Liver (tissue), 9 donors: ENCODE data around the gene CXCL6. TPM values are rescaled to one million over a fixed set of nuclear protein-coding genes. Genes with fewer than 3 reads are reported as not detected.

Experiments
- DNase-seq: peaks from one replicate; pipeline ENCODE4 v3.0.0-alpha.2; 2017; ENCODE audit warnings: low spot score
- H3K27ac ChIP-seq, 2 donors: one replicate each; pipeline ENCODE4 v1.7.0; 2013; ENCODE audit warnings: inconsistent platforms in 2 of 2, low read length in 2 of 2, control low read depth in 1 of 2, low read depth in 1 of 2, mild to moderate bottlenecking in 1 of 2
- H3K27me3 ChIP-seq, 4 donors: one replicate each; pipeline versions ENCODE4 v1.6.1 to v1.7.0; 2013; ENCODE audit warnings: low read length in 3 of 4, inconsistent platforms in 1 of 4, mild to moderate bottlenecking in 1 of 4, moderate library complexity in 1 of 4; ENCODE audit not compliant: control insufficient read depth in 4 of 4, insufficient read depth in 4 of 4
- H3K36me3 ChIP-seq, 4 donors: one replicate each; pipeline versions ENCODE4 v1.6.1 to v1.7.0; 2013; ENCODE audit warnings: low read length in 3 of 4, mild to moderate bottlenecking in 3 of 4, low read depth in 1 of 4, moderate library complexity in 1 of 4; ENCODE audit not compliant: control insufficient read depth in 4 of 4, insufficient read depth in 3 of 4
- H3K4me1 ChIP-seq, 4 donors: one replicate each; pipeline versions ENCODE4 v1.6.1 to v1.7.0; 2013; ENCODE audit warnings: low read length in 3 of 4, mild to moderate bottlenecking in 3 of 4, moderate library complexity in 1 of 4; ENCODE audit not compliant: control insufficient read depth in 4 of 4, insufficient read depth in 4 of 4
- H3K4me3 ChIP-seq, 3 donors: one replicate each; pipeline versions ENCODE4 v1.6.1 to v1.7.0; 2013; ENCODE audit warnings: low read length in 3 of 3, control low read depth in 1 of 3, low read depth in 1 of 3, mild to moderate bottlenecking in 1 of 3
- H3K9ac ChIP-seq, 2 donors: one replicate each; pipeline ENCODE4 v1.7.0; 2013; ENCODE audit warnings: low read length in 2 of 2, mild to moderate bottlenecking in 2 of 2, moderate library complexity in 2 of 2, control low read depth in 1 of 2, low read depth in 1 of 2
- H3K9me3 ChIP-seq, 4 donors: one replicate each; pipeline versions ENCODE4 v1.6.1 to v1.7.0; 2013; ENCODE audit warnings: low read length in 3 of 4; ENCODE audit not compliant: control insufficient read depth in 4 of 4
- CTCF ChIP-seq: fragments of 150-350 bp; IDR thresholded peaks from 2 replicates; pipeline ENCODE4 v1.5.1; 2017; ENCODE audit warnings: improper control_type of control experiment, low read depth, low read length; ENCODE audit not compliant: missing input control
- EGR1 ChIP-seq, 2 donors: IDR thresholded peaks; 2 replicates each; pipeline ENCODE4 v1.6.1; 2016 to 2018; ENCODE audit warnings: antibody characterized with exemption in 2 of 2, low read depth in 2 of 2
- FOXA1 ChIP-seq: IDR thresholded peaks from 2 replicates; pipeline ENCODE4 v1.6.1; 2016; ENCODE audit warnings: antibody characterized with exemption
- FOXA2 ChIP-seq: IDR thresholded peaks from 2 replicates; pipeline ENCODE4 v1.6.1; 2016; ENCODE audit warnings: antibody characterized with exemption
- GABPA ChIP-seq, 2 donors: IDR thresholded peaks in 1 of 2; conservative IDR thresholded peaks in 1 of 2; 2 replicates each; pipeline ENCODE4 v1.6.1; 2016; ENCODE audit warnings: antibody characterized with exemption in 2 of 2, mild to moderate bottlenecking in 1 of 2, moderate library complexity in 1 of 2
- HNF4A ChIP-seq, 2 donors: conservative IDR thresholded peaks; 2 replicates each; pipeline ENCODE4 v1.6.1; 2016; ENCODE audit warnings: antibody characterized with exemption in 2 of 2, mild to moderate bottlenecking in 2 of 2
- HNF4G ChIP-seq: IDR thresholded peaks from 2 replicates; pipeline ENCODE4 v1.6.1; 2016; ENCODE audit warnings: antibody characterized with exemption
- JUND ChIP-seq, 2 donors: IDR thresholded peaks; 2 replicates each; pipeline ENCODE4 v1.6.1; 2016; ENCODE audit warnings: antibody characterized with exemption in 2 of 2
- NR2F2 ChIP-seq: IDR thresholded peaks from 2 replicates; pipeline ENCODE4 v1.6.1; 2016; ENCODE audit warnings: antibody characterized with exemption
- RAD21 ChIP-seq, 2 donors: IDR thresholded peaks; 2 replicates each; pipeline ENCODE4 v1.6.1; 2016; ENCODE audit warnings: antibody characterized with exemption in 2 of 2, mild to moderate bottlenecking in 2 of 2
- REST ChIP-seq: IDR thresholded peaks from 2 replicates; pipeline ENCODE4 v1.6.1; 2016; ENCODE audit warnings: antibody characterized with exemption, mild to moderate bottlenecking
- SP1 ChIP-seq: IDR thresholded peaks from 2 replicates; pipeline ENCODE4 v1.6.1; 2018; ENCODE audit warnings: antibody characterized with exemption, mild to moderate bottlenecking
- TAF1 ChIP-seq: conservative IDR thresholded peaks from 2 replicates; pipeline ENCODE4 v1.6.1; 2016; ENCODE audit warnings: antibody characterized with exemption, mild to moderate bottlenecking
- ZBTB33 ChIP-seq: IDR thresholded peaks from 2 replicates; pipeline ENCODE4 v1.6.1; 2016; ENCODE audit warnings: antibody characterized with exemption
- WGBS: extraction: QIAGEN DNeasy Blood & Tissue Kit; methylation state at CpG from one replicate; pipeline ENCODE4 v1.1.7; 2013; 5-methylcytosine and 5-hydroxymethylcytosine counted together
- polyA plus RNA-seq, 2 donors: library from polyadenylated mRNA; stranded (reverse) in 1 of 2; unstranded in 1 of 2; fragments of 200-250 nt in 1 of 2; fragments of >200 nt in 1 of 2; fragmentation: Nextera tagmentation in 1 of 2; extraction: Ambion mirVana in 1 of 2; gene quantifications; one replicate each; pipeline versions ENCODE4 v1.2.1 to v1.2.3, GENCODE V29; 2013 to 2015
- total RNA-seq, 2 donors: library from RNA; depleted of rRNA; stranded (reverse); fragments of >200 nt; gene quantifications; one replicate each; pipeline ENCODE4 v1.2.3, GENCODE V29; 2014
- TF ChIP-seq, protein P1 (sequence below): IDR thresholded peaks from 2 replicates; pipeline ENCODE4 v1.6.1; 2016; ENCODE audit warnings: antibody characterized with exemption
- TF ChIP-seq, protein P2 (sequence below): IDR thresholded peaks from 2 replicates; pipeline ENCODE4 v1.6.1; 2016; ENCODE audit warnings: antibody characterized with exemption
- donor health status: healthy.
- donor health status: healthy.
- donor health status: healthy.
- donor health status: healthy.
- donor health status: healthy.

The CXCL6 gene
- total and polyA plus RNA-seq, 4 donors, result 0.19 to 5.5 (median 3.2) TPM

- 75% methylated on average over 3 of the region's 3 CpGs for WGBS
- TF ChIP-seq GABPA (IDR thresholded peaks at IDR 0.05 in 1 of 2, conservative IDR thresholded peaks at IDR 0.05 in 1 of 2) (no peak), REST (no peak), HNF4G (no peak), SP1 (no peak), NR2F2 (no peak), RAD21 (IDR thresholded peaks at IDR 0.05) (no peak)
- TF ChIP-seq, protein P1, sequence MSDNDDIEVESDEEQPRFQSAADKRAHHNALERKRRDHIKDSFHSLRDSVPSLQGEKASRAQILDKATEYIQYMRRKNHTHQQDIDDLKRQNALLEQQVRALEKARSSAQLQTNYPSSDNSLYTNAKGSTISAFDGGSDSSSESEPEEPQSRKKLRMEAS, result no peak
- TF ChIP-seq, protein P2, sequence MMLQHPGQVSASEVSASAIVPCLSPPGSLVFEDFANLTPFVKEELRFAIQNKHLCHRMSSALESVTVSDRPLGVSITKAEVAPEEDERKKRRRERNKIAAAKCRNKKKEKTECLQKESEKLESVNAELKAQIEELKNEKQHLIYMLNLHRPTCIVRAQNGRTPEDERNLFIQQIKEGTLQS, result no peak
- DNase-seq, result no peak
- no peaks in the 10 kb centered on the region for H3K4me1 ChIP-seq
- no peak overlapping the region for H3K9ac ChIP-seq
- H3K27me3 ChIP-seq, result no peaks in the 10 kb centered on the region
- no peak overlapping the region for H3K4me3 ChIP-seq
- no peak overlapping the region for H3K27ac ChIP-seq
- no peaks in the 10 kb centered on the region for H3K9me3 ChIP-seq
- H3K36me3 ChIP-seq, result no peaks in the 10 kb centered on the region
Observed at GRCh38 chr4:73810191-73810590, 26.3 kb upstream of the CXCL6 start.

GRCh38 chr4:73811841-73812240 lies 24.6 kb upstream of the CXCL6 start:
- no peak for TF ChIP-seq FOXA1
- TF ChIP-seq HNF4A (conservative IDR thresholded peaks at IDR 0.05), result no peak
- no peak for TF ChIP-seq SP1
- TF ChIP-seq ZBTB33, result no peak
- TF ChIP-seq JUND (IDR thresholded peaks at IDR 0.05), result no peak
- TF ChIP-seq CTCF, result no peak
- TF ChIP-seq FOXA2, result no peak
- TF ChIP-seq HNF4G, result no peak
- no peak for TF ChIP-seq EGR1 (IDR thresholded peaks at IDR 0.05; ENCODE audit: low read depth in 2 of 2)
- TF ChIP-seq, protein P2, result no peak
- no peak for TF ChIP-seq NR2F2
- TF ChIP-seq REST, result no peak
- TF ChIP-seq, protein P1, result no peak
- no peak for TF ChIP-seq TAF1
- no peak overlapping the region for H3K27ac ChIP-seq
- no peaks in the 10 kb centered on the region for H3K27me3 ChIP-seq
- H3K9ac ChIP-seq, result no peak overlapping the region
- H3K4me1 ChIP-seq, result no peaks in the 10 kb centered on the region
- no peak overlapping the region for H3K4me3 ChIP-seq
- H3K36me3 ChIP-seq, result no peaks in the 10 kb centered on the region
- 51% methylated on average over 1 of the region's 1 CpG for WGBS
- no peak for DNase-seq
- H3K9me3 ChIP-seq, result no peaks in the 10 kb centered on the region
